ENCODE data around the gene ASXL1. TPM values are rescaled to one million over a fixed set of nuclear protein-coding genes. Genes with fewer than 3 reads are reported as not detected.

ASXL1 gene
- total RNA-seq, 1 experiment from 2014 or later, result 13.7 TPM

DNA sequence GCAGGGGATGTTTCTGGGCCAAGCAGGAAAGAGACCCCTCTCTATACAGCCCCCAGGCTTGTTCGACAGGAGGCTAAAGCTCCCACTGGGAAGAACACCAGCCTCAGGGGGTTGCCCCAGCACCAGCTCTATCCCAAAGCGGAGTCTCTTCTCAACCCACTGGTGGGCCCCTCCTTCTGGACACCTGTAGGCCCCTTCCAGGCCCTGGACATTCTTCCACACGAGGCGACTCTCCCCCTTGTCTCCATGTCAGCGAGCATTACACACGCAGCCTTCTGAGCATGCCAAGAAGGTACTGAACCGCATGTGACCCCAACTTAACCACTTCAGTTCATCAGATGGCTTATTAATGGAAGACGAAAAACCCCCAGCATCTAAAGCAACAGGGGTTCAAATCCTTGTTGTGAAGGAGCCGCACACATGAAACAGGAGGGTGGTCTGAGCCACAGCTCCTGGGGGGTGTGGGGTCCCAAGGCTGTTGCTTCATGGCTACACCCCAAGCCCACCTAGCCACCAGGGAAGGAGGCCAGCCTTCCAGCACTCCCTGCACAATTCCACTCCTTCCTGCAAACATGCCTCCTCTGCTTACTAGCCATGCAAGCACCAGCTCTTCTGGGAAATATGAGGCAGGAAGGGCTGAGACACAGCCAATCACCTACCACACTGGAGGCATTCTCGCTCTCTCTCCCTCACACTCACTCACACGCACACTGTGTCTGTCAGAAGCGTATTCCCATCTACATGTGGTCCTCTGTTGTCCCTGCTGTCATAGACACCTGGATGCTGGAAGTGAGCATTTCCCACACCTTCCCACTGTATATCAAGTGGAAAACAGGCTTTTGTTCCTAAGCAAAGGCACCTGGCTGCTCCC is 122.5 kb downstream of the ASXL1 start:
- no peak for DNase-seq (ENCODE audit: low spot score)

DNA sequence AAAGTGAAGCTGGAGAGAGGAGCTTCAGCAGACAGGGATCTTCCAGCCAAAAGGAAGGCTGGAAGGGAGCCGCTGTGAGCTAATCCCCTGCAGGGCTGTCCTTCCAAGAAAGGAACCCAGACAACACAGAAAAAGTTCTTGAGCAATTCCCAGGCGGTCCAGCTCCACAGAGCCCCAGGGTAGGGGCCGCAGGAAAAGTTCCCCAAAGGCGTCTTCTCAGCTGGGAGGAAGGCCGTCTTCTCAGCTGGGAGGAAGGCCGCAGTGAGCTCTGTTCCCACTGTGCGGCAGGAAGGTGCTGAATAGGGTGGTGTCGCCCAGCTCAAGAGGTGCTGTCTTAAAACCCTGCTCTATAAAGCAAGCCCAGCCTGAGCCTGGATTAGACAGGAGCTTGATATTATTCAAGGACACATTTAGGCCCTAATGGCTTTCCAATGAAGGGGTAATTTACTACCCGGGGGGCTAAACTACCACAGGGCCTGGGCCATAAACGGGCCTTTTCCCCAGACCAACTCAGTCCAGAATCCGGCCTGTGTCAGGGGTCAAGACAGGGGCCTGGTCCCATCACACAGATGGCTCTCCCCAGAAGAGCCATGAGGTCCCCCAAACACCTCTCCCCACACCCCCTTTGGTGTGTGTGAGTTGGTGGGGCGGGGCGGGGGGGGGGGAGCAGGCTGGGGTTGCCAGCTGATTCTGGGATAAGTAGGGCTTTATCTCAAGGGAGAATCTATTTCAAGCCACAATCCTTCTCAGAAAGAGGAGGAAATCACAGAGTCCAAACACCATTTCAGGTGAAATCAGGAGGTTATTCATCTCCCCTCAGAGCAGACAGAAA is 123.4 kb downstream of the ASXL1 start:
- DNase-seq (ENCODE audit: low spot score), result no peak

DNA sequence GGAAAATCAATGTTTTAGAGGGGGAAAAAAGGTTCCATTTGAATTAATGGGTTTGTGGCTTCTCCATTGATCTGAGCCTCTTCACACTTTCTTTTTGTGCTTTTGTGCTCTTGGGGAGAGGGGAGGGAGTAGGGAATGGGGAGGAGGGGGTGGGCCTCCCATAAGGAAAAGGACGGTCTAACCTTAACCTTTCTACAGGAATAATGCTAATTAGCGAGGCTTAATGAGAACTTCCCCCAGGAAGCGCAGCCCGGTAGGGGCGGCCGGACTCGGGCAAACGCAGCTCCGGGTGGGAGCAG is 124.0 kb downstream of the ASXL1 start:
- no peak for DNase-seq (ENCODE audit: low spot score)

DNA sequence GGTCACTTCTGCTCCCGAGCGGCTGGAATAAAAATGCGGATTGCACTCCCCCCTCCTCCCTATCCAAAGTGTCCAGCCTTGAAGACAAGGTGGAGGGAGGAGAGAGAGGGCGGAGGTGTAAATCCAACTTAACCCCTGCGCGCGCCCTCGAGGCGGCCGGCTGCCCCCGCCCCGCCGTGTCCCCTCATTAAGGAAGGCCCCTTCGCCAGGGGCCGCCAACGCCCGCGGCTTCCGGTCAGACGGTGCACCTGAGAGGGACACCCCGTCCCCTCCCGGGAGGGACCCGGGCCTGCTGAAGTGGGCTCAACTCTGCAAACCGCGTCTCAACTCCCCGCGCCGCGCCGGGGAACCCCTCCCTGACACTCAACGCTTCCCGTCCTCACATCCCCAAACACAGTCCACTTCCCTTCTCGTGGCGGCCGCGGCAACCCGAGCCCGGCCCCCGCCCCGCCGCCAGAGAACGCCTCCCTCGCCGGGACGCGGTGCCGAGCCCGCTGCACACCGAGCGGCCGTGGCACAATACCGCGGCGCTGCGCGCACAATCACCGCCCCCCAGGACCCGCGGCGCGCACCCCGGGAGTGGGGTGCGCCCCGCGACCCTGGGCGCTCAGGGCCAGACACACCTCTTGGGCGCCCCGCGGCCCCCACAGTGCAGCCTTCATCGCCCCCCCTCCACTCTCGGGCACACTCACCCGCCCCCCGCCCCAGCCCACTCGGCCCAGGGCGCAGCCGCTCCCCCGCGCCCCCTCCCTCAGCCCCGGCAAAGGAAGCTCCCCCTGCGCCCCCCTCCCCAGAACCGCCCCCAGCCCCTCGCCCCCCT is 124.5 kb downstream of the ASXL1 start:
- DNase-seq (ENCODE audit: low spot score), result no peak

DNA sequence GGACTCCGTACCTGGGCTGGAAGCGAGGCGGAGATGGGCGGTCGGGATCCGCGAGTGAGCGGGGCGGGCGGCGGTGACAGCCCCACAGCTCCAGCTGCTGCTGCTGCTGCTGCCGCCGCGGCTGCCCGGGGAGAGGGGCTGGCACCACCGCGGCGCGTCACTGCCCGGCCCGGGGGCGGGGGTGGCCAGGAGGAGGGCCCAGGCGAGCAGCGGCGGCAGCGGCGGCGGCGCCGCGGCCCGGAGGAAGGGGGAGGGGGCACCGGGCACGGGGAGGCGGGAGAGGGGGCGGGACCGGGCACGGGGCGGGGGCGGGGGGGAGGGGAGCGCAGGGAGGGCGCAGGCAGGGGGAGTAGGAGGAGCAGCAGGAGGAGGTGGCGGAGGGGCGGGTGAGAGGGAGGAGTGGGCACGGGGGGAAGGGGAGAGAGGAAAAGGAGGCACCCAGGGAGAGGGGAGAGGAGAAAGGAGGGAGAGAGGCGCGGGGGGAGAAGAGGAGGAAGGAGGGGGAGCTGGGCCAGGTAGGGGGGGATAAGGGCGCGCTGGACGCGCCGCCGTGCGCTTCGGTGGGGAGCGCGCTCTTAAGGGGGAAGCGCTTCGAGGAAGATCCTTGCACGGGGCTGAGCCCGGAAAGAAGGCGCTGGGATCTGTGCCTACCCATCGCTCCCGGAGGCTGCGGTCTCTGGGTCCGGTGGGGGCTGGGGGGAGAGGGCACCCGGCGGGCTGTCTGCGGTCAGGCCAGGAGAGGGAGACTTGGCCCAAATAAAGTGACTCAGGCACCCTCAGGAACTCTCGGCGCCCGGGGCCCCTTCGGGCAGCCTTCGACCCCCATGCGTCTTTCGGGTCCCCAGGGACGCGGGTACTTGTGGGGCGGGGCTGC is 125.5 kb downstream of the ASXL1 start:
- peak; percentile 87 for DNase-seq (ENCODE audit: low spot score)

DNA sequence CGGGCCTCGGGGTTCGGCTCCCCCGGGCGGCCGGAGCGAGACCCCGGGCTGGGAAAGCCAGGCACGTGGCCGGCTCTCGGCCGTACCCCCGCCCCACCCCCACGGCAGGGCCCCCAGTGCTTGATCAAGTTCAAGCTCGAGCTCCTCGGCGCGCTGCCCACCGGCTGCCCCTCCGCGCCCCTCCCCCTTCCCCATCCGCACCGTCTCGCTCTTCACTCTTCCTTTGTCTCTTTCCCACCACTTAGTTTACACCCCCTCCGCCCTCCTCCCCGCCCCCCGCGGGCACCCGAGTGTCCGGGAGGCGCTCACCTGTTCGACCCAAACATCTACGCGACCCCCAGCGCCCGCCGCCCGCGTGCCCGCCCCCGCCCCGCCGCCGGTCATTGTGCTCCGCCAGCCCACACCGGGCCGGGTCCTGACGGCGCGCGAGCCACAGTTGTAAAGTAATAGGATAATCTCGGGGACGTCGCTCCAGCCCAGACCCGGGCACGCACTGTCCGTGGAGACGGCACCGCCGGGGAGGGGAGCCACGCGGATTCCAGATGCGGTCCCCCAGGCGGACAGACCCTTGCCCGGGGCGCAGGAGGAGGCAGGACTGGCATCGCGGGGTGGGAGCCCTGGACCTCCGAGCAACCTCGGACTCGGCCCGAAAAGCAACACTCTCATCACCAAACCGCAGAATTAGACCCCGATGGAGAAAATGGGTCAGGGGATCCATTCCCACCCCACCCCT is 126.3 kb downstream of the ASXL1 start:
- peak; percentile 40 for DNase-seq (ENCODE audit: low spot score)

DNA sequence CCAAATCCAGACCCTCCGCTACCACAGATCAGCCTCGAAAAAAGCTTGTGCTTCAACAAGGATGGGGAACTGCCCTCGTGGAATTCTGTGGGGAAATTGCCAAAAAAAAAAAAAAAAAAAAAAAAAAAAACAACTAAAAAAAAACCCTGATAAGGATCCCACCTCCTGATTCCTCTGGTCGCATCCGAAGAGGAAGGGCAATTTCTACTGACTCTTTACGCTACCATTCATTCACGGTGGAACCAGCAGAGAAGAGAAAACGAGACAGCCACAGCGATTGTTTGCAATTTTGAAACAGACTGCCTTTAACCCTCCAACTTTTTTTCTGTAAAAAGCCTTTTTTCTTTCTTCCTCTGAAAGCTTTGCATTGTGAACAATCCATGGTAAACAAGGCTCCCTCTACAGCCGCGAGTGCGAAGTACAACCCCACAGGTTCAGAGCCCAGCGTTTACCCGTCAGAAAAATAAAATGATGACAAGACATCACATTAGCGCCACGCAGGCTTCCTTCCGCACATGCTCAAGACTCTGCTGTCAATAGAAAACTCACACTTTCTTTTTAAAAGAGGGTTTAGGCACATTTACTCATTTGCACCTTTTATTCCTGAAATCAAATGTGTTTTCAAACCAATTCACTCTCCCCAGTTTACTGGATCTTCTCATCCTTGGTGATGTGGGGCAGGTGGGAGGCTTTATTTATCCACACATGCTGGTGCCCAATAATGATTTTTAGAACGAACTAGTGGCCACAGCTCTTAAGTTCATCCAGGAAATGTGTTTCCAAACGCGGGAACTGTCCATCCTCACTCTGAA is 127.0 kb downstream of the ASXL1 start:
- DNase-seq (ENCODE audit: low spot score), result peak; percentile 79

DNA sequence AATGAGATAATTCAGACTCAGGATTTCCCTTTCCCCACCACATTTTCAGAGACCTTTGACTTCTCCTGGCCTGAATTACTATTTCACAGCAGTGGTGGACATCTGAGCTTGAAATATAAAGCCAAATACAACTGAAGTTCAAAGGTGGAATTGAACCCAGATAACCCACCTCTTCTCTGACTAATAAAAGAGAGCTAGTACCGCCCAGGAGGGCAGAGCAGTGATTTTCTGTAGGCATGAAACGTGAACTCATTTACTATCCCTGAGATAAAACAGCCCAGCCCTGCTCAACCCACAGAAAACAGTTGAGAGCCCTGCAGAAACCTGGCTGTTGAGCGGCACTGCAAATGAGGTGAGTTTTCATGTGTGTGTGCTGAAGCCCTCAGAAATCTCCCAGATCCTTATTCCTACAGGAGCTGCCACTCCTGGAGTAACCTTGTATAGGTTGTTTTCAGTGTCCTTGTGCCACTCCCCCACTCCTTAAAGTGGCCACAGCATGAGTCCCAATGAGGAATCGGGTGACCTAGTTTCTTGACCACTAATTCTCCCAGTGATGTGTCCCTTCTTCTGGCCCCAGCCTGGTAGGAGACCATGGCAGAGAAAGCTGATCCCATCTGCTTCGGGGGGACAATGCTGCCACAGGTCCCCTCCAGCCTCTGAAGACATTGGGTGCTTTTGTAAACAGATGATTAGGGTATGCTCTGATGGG is 127.8 kb downstream of the ASXL1 start:
- DNase-seq (ENCODE audit: low spot score), result no peak

DNA sequence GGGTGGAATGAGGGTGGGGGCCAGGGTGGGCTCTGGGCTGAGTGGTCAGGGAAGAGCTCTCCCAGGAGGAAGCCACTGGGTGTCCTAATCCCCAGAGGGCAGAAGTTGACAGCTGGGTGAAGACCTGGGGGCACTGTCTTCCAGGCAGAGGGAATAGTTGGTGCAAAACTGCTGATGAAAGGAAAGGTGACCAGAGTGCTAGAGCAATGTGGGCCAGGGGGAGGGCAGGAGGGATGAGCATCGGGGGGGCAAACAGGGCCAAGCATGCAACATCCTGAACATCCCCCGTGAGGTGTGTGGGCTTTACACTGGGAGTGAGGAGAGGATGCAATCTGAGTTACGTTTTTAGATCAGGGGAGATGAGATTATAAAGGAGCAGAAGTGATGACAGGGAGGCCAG is 129.2 kb downstream of the ASXL1 start:
- no peak for DNase-seq (ENCODE audit: low spot score)

DNA sequence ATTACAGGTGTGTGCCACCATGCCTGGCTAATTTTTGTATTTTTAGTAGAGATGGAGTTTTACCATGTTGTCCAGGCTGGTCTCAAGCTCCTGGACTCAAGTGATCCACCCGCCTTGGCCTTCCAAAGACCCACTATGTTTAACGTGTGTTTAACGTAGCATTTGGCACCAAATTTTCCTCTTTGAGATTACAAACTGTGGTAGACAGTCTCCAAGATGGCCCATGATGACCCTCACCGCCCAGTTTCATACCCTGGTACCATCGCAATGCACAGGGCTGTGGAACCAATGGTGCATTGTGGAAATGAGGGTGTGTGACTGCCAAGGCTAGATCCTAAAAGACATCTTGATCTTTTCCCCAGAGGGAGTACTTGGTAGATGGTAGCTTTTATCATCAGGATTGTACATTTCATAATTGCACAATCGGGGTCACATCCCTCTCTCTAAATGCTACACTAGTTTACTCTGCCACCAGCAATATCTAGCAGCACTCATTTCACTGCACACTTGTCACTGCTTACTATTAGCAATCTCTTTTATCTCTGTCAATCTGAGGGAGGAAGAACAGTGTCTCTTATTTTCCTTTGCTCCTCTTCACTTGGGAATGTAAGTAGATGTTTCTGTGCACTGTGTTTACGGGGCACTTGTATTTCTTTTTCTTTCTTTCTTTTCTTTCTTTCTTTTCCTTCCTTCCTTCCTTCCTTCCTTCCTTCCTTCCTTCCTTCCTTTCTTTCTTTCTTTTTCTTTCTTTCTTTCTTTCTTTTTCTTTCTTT is 130.1 kb downstream of the ASXL1 start:
- DNase-seq (ENCODE audit: low spot score), result no peak

Other genes starting within 250 kb of the ASXL1 start
- 30.5 and 39.7 TPM in 2 replicates for gene TM9SF4, start 248.6 kb upstream of the ASXL1 start, total RNA-seq (2014; rRNA removed; shearing (Covaris generic))
- gene PLAGL2, start 150.6 kb upstream of the ASXL1 start, total RNA-seq (2014; rRNA removed; shearing (Covaris generic)), result 2.9 and 3.7 TPM in 2 replicates
- gene POFUT1, start 150.5 kb upstream of the ASXL1 start, total RNA-seq (2014; rRNA removed; shearing (Covaris generic)), result 51.5 and 51.6 TPM in 2 replicates
- gene KIF3B, start 80.7 kb upstream of the ASXL1 start, total RNA-seq (2014; rRNA removed; shearing (Covaris generic)), result 13.0 and 15.0 TPM in 2 replicates
- 10.6 and 13.0 TPM in 2 replicates for gene NOL4L, start 227.0 kb downstream of the ASXL1 start, total RNA-seq (2014; rRNA removed; shearing (Covaris generic))

Measured in H4 (cell line).